K562 (cell line): ENCODE data around the gene MYO1A. TPM values are rescaled to one million over a fixed set of nuclear protein-coding genes. Genes with fewer than 3 reads are reported as not detected.

Experiments
- ATAC-seq: fragments of 200-7000 bp; cut with Tn5 transposase; 3 replicates; pipeline ENCODE4 v1.9.1; 2020; ENCODE audit warnings: moderate library complexity
- BruUV-seq: library from RNA; stranded (reverse); fragments of 400-500 nt; replicated peaks from 2 replicates; lab custom pipeline; 2021; lab: Mats Ljungman, UMichigan
- CTCF ChIA-PET: fragments of 300-600 bp; formaldehyde crosslinking; extraction: SDS; loops from one replicate; lab custom pipeline; 2021; ENCODE audit warnings: low intra/inter-chr PET ratio; lab: Yijun Ruan, JAX
- POLR2A ChIA-PET: fragments of 300-600, 350-650 bp; sonication (Branson Sonifier 250); formaldehyde crosslinking; extraction: SDS; loops from one replicate; lab custom pipeline; 2021; ENCODE audit warnings: antibody characterized with exemption, inconsistent platforms; lab: Yijun Ruan, JAX
- DNase-seq, 4 experiments: peaks; one replicate each; pipeline versions ENCODE4 v3.0.0 to v3.0.0-alpha.2; 2011 to 2018; ENCODE audit warnings: low spot score in 3 of 4, mixed read lengths in 3 of 4; ENCODE audit errors: extremely low read depth in 1 of 4
- FAIRE-seq: peaks from 2 replicates; lab custom pipeline; 2011; peaks lifted over from hg19 to GRCh38; lab: Jason Lieb, UNC
- H2AFZ ChIP-seq: 2 replicates; pipeline ENCODE4 v1.6.0; 2011; ENCODE audit warnings: low read depth, low read length, control low read depth, inconsistent platforms
- H3K27ac ChIP-seq: fragments of 200-600 bp; 3 replicates; pipeline ENCODE4 v1.8.0; 2011; ENCODE audit warnings: low read depth, mild to moderate bottlenecking, control low read depth, inconsistent platforms, low read length, moderate library complexity, mixed read lengths; ENCODE audit errors: extremely low read depth
- H3K27me3 ChIP-seq, 2 experiments: fragments of 300-600 bp in 1 of 2; 2 replicates in 1 of 2; 3 replicates in 1 of 2; pipeline versions ENCODE4 v1.6.0 to v1.8.0; 2011; ENCODE audit warnings: inconsistent platforms in 2 of 2, low read length in 2 of 2, mild to moderate bottlenecking in 1 of 2, mixed read lengths in 1 of 2, moderate library complexity in 1 of 2; ENCODE audit not compliant: control insufficient read depth in 2 of 2, insufficient read depth in 2 of 2
- H3K36me3 ChIP-seq: fragments of 300-600 bp; 3 replicates; pipeline ENCODE4 v1.8.0; 2011; ENCODE audit warnings: mild to moderate bottlenecking, low read length, inconsistent platforms; ENCODE audit not compliant: control insufficient read depth, insufficient read depth
- H3K4me1 ChIP-seq, 2 experiments: fragments of 200-600 bp in 1 of 2; replicated peaks in 1 of 2; 2 replicates in 1 of 2; 3 replicates in 1 of 2; pipeline versions ENCODE4 v1.5.1 to v1.8.0; 2011; ENCODE audit warnings: inconsistent platforms in 2 of 2, low read length in 2 of 2, mild to moderate bottlenecking in 1 of 2, mixed read lengths in 1 of 2, moderate library complexity in 1 of 2; ENCODE audit not compliant: control insufficient read depth in 2 of 2, insufficient read depth in 2 of 2
- H3K4me2 ChIP-seq: 2 replicates; pipeline ENCODE4 v1.6.1; 2011; ENCODE audit warnings: low read length, control low read depth, inconsistent platforms, mixed read lengths; ENCODE audit not compliant: insufficient read depth
- H3K4me3 ChIP-seq: fragments of 200-600 bp; sonication (generic), shearing (Covaris generic); 2 replicates; pipeline ENCODE4 v1.5.1; 2016; ENCODE audit warnings: control low read depth, inconsistent platforms
- H3K79me2 ChIP-seq: fragments of 200-600 bp; 3 replicates; pipeline ENCODE4 v1.8.0; 2011; ENCODE audit warnings: low read length, inconsistent platforms; ENCODE audit not compliant: control insufficient read depth, insufficient read depth
- H3K9ac ChIP-seq, 2 experiments: 2 replicates each; pipeline versions ENCODE4 v1.6.0 to v1.6.1; 2011; ENCODE audit warnings: low read depth in 2 of 2, low read length in 2 of 2, control low read depth in 1 of 2, inconsistent platforms in 1 of 2, mild to moderate bottlenecking in 1 of 2, mixed read lengths in 1 of 2; ENCODE audit not compliant: insufficient read depth in 1 of 2
- H3K9me1 ChIP-seq: one replicate; pipeline ENCODE4 v1.6.0; 2011; ENCODE audit warnings: inconsistent platforms, mild to moderate bottlenecking, low read length, moderate library complexity; ENCODE audit not compliant: control insufficient read depth, insufficient read depth
- H3K9me3 ChIP-seq: replicated peaks from 2 replicates; pipeline ENCODE4 v1.5.1; 2011; ENCODE audit warnings: low read depth, low read length, inconsistent platforms; ENCODE audit not compliant: control insufficient read depth, insufficient read depth
- H4K20me1 ChIP-seq: replicated peaks from 2 replicates; pipeline ENCODE4 v1.6.1; 2011; ENCODE audit warnings: low read length, inconsistent platforms, mixed read lengths; ENCODE audit not compliant: control insufficient read depth, insufficient read depth
- ATF1 ChIP-seq, 2 experiments: fragments of 450-650 bp in 1 of 2; IDR thresholded peaks; 2 replicates each; pipeline ENCODE4 v1.6.1; 2016; ENCODE audit warnings: missing compliant biosample characterization in 1 of 2, missing genetic modification characterization in 1 of 2
- POLR2G ChIP-seq: fragments of 200-400 bp; formaldehyde crosslinking; IDR thresholded peaks from 2 replicates; pipeline ENCODE4 v1.6.1; 2017; ENCODE audit warnings: low read depth, mild to moderate bottlenecking, antibody characterized with exemption, low read length, moderate library complexity
- RB1 ChIP-seq: fragments of 450-650 bp; IDR thresholded peaks from 2 replicates; pipeline ENCODE4 v1.6.1; 2017; ENCODE audit warnings: low read depth, mild to moderate bottlenecking
- RBFOX2 ChIP-seq: fragments of 200-400 bp; formaldehyde crosslinking; IDR thresholded peaks from 2 replicates; pipeline ENCODE4 v1.6.1; 2017; ENCODE audit warnings: low read depth, mild to moderate bottlenecking, low read length, moderate library complexity
- SMAD2 ChIP-seq: fragments of 150-350 bp; IDR thresholded peaks from 2 replicates; pipeline ENCODE4 v1.6.1; 2014; ENCODE audit warnings: low read depth, mild to moderate bottlenecking, low read length
- TAF1 ChIP-seq: IDR thresholded peaks from 2 replicates; pipeline ENCODE4 v1.6.1; 2011; ENCODE audit warnings: mild to moderate bottlenecking, low read length, moderate library complexity; ENCODE audit not compliant: insufficient read depth, control insufficient read depth, severe bottlenecking; ENCODE audit errors: extremely low read depth
- WHSC1 ChIP-seq: IDR thresholded peaks from one replicate; pipeline ENCODE4 v1.6.1; 2012; ENCODE audit warnings: low read length, control low read depth, inconsistent platforms
- XRCC3 ChIP-seq: fragments of 450-650 bp; IDR thresholded peaks from 2 replicates; pipeline ENCODE4 v1.6.1; 2017; ENCODE audit warnings: mild to moderate bottlenecking, moderate library complexity
- ZKSCAN8 ChIP-seq: fragments of 200-800 bp; sonication (Bioruptor generic); IDR thresholded peaks from 2 replicates; pipeline ENCODE4 v1.6.1; 2016; ENCODE audit warnings: missing genetic modification characterization, missing compliant biosample characterization
- ZNF408 ChIP-seq: fragments of 250-450 bp; sonication (Bioruptor Pico); IDR thresholded peaks from 2 replicates; pipeline ENCODE4 v1.4.0; 2020; ENCODE audit warnings: low read depth, mild to moderate bottlenecking, moderate library complexity
- WGBS: fragments of 100-300 bp; shearing (Covaris generic); methylation state at CpG from one replicate; pipeline ENCODE4 v1.1.6; 2016; ENCODE audit warnings: low coverage, mixed read lengths; ENCODE audit not compliant: insufficient coverage; ENCODE audit errors: missing lambda C conversion rate; 5-methylcytosine and 5-hydroxymethylcytosine counted together
- in situ Hi-C: fragments of 300-500 bp; cut with MboI; formaldehyde crosslinking; loops from 4 replicates; pipeline ENCODE4 v1.15.0; 2018; ENCODE audit warnings: inconsistent platforms, mixed read lengths
- intact Hi-C: fragments of 100-400 bp; cut with micrococcal nuclease; formaldehyde crosslinking; loops from 2 replicates; pipeline ENCODE4 v1.14.2; 2022
- polyA plus RNA-seq, 8 experiments: library from polyadenylated mRNA; depleted of rRNA in 4 of 8; stranded (reverse) in 5 of 8; unstranded in 3 of 8; fragments of >200 nt; fragmentation: Nextera tagmentation in 2 of 8; fragmentation: Illumina TruSeq in 1 of 8; extraction: Ambion mirVana in 2 of 8; extraction: Trizol in 1 of 8; gene quantifications; 2 replicates each; pipeline versions ENCODE4 v1.2.1 to v1.2.3, GENCODE V29; 2011 to 2014; ENCODE audit warnings: inconsistent platforms in 1 of 8, missing spikeins in 1 of 8
- total RNA-seq, 7 experiments: library from RNA; depleted of rRNA in 6 of 7; stranded (reverse); fragments of >200 nt in 6 of 7; fragmentation: Illumina TruSeq in 2 of 7; extraction: Trizol in 2 of 7; gene quantifications; 2 replicates each; pipeline versions ENCODE4 v1.2.1 to v1.2.3, GENCODE V29; 2011 to 2021; ENCODE audit warnings: low replicate concordance in 1 of 7
- TF ChIP-seq, protein P1 (sequence below): sonication (generic); formaldehyde crosslinking; IDR thresholded peaks from 2 replicates; pipeline ENCODE4 v1.8.1; 2022; ENCODE audit warnings: missing genetic modification reagents
- TF ChIP-seq, protein P2 (sequence below): sonication (generic); formaldehyde crosslinking; IDR thresholded peaks from 2 replicates; pipeline ENCODE4 v1.8.0; 2022; ENCODE audit warnings: missing genetic modification reagents, mild to moderate bottlenecking, moderate library complexity, borderline replicate concordance
- TF ChIP-seq, protein P3 (sequence below): sonication (generic); formaldehyde crosslinking; IDR thresholded peaks from 2 replicates; pipeline ENCODE4 v1.4.0; 2020; ENCODE audit warnings: mild to moderate bottlenecking, missing genetic modification reagents

Gene MYO1A
- total and polyA plus RNA-seq, 9 of the 15 experiments (the other 6 are each of a cell fraction or from before 2014, with no cell fraction given) = 0.03 to 0.29 (median 0.14) TPM; not detected in 2

DNA sequence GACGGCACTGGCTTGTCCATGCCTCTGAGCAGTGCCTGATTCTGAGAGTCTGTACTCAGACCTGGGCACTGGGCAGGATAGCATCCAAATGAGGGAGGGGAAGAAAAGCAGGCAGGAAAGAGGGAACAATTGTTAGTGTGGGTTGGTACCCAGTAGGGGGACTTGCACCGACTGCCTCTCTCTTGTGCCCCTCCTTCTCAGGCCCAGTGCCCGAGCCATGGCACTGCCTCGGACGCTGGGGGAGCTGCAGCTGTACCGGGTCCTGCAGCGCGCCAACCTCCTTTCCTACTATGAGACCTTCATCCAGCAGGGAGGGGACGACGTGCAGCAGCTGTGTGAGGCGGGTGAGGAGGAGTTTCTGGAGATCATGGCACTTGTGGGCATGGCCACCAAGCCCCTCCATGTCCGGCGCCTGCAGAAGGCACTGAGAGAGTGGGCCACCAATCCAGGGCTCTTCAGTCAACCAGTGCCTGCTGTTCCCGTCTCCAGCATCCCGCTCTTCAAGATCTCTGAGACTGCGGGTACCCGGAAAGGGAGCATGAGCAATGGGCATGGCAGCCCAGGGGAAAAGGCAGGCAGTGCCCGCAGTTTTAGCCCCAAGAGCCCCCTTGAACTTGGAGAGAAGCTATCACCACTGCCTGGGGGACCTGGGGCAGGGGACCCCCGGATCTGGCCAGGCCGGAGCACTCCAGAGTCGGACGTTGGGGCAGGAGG is 41.2 kb upstream of the MYO1A start:
- Histone ChIP-seq H3K4me3 (peak overlapping the region; percentile 37; the same call in 1 of the 2 replicates), H3K79me2 (peaks cover 42% of the 10 kb centered on the region), H3K27ac (no peak overlapping the region), H3K27me3 (no peaks in the 10 kb centered on the region; a peak in 1 of 5 replicates), H3K4me2 (peak overlapping the region; percentile 76), H3K9me1 (no peaks in the 10 kb centered on the region), H3K4me1 (peaks cover 32 to 73% of the 10 kb centered on the region in 2 experiments), H3K36me3 (peaks cover 52% of the 10 kb centered on the region), H4K20me1 (peaks cover 5% of the 10 kb centered on the region), H2AFZ (no peak overlapping the region), H3K9me3 (no peaks in the 10 kb centered on the region), H3K9ac (peak overlapping the region; percentile 52 to 80; a peak in 2 of 4 replicates)
- no peak for FAIRE-seq
- no peak for TF ChIP-seq SMAD2
- TF ChIP-seq ZKSCAN8 (CRISPR knock-in tag) = no peak
- TF ChIP-seq, protein P1, sequence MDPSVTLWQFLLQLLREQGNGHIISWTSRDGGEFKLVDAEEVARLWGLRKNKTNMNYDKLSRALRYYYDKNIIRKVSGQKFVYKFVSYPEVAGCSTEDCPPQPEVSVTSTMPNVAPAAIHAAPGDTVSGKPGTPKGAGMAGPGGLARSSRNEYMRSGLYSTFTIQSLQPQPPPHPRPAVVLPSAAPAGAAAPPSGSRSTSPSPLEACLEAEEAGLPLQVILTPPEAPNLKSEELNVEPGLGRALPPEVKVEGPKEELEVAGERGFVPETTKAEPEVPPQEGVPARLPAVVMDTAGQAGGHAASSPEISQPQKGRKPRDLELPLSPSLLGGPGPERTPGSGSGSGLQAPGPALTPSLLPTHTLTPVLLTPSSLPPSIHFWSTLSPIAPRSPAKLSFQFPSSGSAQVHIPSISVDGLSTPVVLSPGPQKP = no peak
- TF ChIP-seq RB1 = no peak
- TF ChIP-seq ZNF408 (CRISPR knock-in tag) = no peak
- TF ChIP-seq ATF1 (CRISPR knock-in tag; IDR thresholded peaks at IDR 0.05) = no peak
- TF ChIP-seq ATF1 (tag; IDR thresholded peaks at IDR 0.05) = no peak
- TF ChIP-seq, protein P2, sequence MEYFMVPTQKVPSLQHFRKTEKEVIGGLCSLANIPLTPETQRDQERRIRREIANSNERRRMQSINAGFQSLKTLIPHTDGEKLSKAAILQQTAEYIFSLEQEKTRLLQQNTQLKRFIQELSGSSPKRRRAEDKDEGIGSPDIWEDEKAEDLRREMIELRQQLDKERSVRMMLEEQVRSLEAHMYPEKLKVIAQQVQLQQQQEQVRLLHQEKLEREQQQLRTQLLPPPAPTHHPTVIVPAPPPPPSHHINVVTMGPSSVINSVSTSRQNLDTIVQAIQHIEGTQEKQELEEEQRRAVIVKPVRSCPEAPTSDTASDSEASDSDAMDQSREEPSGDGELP = peak; percentile 14; the same call in 1 of the 2 replicates
- no peak for TF ChIP-seq TAF1
- no peak for TF ChIP-seq XRCC3
- TF ChIP-seq POLR2G = 0 out of 2 replicates have a peak, but pooled peaks have one; percentile 51
- TF ChIP-seq WHSC1 = peak; percentile 60
- TF ChIP-seq, protein P3, sequence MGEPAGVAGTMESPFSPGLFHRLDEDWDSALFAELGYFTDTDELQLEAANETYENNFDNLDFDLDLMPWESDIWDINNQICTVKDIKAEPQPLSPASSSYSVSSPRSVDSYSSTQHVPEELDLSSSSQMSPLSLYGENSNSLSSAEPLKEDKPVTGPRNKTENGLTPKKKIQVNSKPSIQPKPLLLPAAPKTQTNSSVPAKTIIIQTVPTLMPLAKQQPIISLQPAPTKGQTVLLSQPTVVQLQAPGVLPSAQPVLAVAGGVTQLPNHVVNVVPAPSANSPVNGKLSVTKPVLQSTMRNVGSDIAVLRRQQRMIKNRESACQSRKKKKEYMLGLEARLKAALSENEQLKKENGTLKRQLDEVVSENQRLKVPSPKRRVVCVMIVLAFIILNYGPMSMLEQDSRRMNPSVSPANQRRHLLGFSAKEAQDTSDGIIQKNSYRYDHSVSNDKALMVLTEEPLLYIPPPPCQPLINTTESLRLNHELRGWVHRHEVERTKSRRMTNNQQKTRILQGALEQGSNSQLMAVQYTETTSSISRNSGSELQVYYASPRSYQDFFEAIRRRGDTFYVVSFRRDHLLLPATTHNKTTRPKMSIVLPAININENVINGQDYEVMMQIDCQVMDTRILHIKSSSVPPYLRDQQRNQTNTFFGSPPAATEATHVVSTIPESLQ (CRISPR knock-in tag) = no peak
- TF ChIP-seq RBFOX2 = peak; percentile 26; the same call in 1 of the 2 replicates
- no TSS peak for BruUV-seq
- CTCF ChIA-PET = no interaction called here
- WGBS = 93% methylated on average over 19 of the region's 22 CpGs
- no peak for DNase-seq
- in situ Hi-C loops = no loop called here
- intact Hi-C loops = no loop called here
- POLR2A ChIA-PET = interaction anchor here (0.7 to 6.0 kb wide), 6 partner anchors 11 to 1145 kb away, joined by 3 to 44 read pairs (median 6); partner anchors contain the start of genes NEMP1 and STAT6
- no peak for ATAC-seq
